ENCODE measurements around the gene GOLPH3. TPM values are rescaled to one million over a fixed set of nuclear protein-coding genes. Genes with fewer than 3 reads are reported as not detected.

GOLPH3 gene
- total and polyA plus RNA-seq, 2 of the 4 experiments (the other 2 are of a cell fraction): 38.2 to 41.3 TPM

DNA sequence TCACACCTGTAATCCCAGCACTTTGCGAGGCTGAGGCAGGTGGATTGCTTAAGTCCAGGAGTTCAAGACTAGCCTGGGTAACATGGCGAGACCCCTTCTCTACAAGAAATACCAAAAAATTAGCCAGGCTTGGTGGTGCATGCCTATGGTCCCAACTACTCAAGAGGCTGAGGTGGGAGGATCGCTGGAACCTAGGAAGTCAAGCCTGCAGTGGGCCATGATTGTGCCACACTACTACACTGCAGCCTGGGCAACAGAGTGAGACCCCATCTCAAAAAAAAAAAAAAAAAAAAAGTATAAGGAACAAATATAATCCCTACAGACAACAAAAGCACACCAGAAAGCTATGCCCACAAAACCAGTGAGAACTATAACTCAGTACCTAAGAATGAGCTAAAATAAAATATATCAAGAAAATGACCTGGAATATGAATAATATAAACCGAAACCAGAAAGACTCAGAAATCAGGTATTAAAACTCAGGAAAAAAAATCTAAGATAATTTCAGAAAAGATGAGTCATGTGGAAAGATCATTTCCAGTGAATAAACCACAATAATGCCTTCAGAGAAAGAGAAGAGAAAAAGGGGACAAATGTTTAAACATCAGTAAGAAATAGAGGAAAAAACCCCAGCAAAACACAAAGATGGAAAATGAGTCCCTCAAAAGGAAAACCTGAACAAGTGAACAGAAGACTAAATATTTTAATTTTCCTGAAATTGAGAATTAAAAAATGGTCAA, 57.4 kb downstream of the GOLPH3 start:
- H3K27ac ChIP-seq (ENCODE audit: insufficient read depth, low read length): no peak overlapping the region
- H2BK120ac ChIP-seq (ENCODE audit: low read depth, low read length): no peak overlapping the region
- in situ Hi-C loops (cut with MboI; ENCODE audit: low sequenced_read_pairs): no loop called here
- H4K8ac ChIP-seq (ENCODE audit: low read depth in 2 of 2, low read length in 2 of 2): no peak overlapping the region
- H3K27me3 ChIP-seq (ENCODE audit: control insufficient read depth, insufficient read depth, low read length): no peaks in the 10 kb centered on the region
- H3K14ac ChIP-seq (replicated peaks; ENCODE audit: low read depth, low read length): no peak overlapping the region
- no peak overlapping the region for H3K18ac ChIP-seq (ENCODE audit: low read depth, low read length)
- peaks cover 32 to 48% of the 10 kb centered on the region in 2 experiments for H3K79me1 ChIP-seq (ENCODE audit: low read depth in 1 of 2, low read length in 2 of 2)
- no peaks in the 10 kb centered on the region for H3K9me3 ChIP-seq (ENCODE audit: control insufficient read depth, insufficient read depth, low read length)
- BruUV-seq (replicated peaks): no TSS peak
- POLR2A ChIA-PET (ENCODE audit: unreplicated experiment): no interaction called here
- no peak overlapping the region for H3K4me2 ChIP-seq (ENCODE audit: low read depth, low read length)
- H2BK20ac ChIP-seq (ENCODE audit: low read depth, low read length): no peak overlapping the region
- peak; percentile 19; the same call in 1 of the 2 replicates for ATAC-seq (ENCODE audit: low read depth)
- H3K56ac ChIP-seq (ENCODE audit: extremely low read depth, insufficient read depth, low read length): no peak overlapping the region
- DNase-seq: peak; percentile 34
- no peak overlapping the region for H3K23ac ChIP-seq (ENCODE audit: low read depth, low read length)
- H4K5ac ChIP-seq (ENCODE audit: low read depth, low read length): no peak overlapping the region
- peaks cover 9% of the 10 kb centered on the region; the same call in 1 of the 2 replicates for H3K9me1 ChIP-seq (ENCODE audit: insufficient read depth, low read length)
- peaks cover 9% of the 10 kb centered on the region; the same call in 1 of the 2 replicates for H4K20me1 ChIP-seq (ENCODE audit: insufficient read depth, low read length)
- peaks cover 26% of the 10 kb centered on the region for H3K36me3 ChIP-seq (ENCODE audit: control insufficient read depth, insufficient read depth, low read length)
- no peak overlapping the region for H2AK9ac ChIP-seq (replicated peaks; ENCODE audit: low read depth, low read length, poor library complexity)
- H3K4ac ChIP-seq (ENCODE audit: low read depth, low read length): no peak overlapping the region
- H2AK5ac ChIP-seq (ENCODE audit: low read depth, low read length): no peak overlapping the region
- CTCF ChIA-PET: interaction anchor here (1.0 kb wide), 1 partner anchor 10 kb away, joined by 3 read pairs; no protein-coding TSS in a partner anchor
- no peak overlapping the region for H3K9ac ChIP-seq (ENCODE audit: low read depth, low read length)
- H3K4me1 ChIP-seq (ENCODE audit: control insufficient read depth, insufficient read depth, low read length): peaks cover 6% of the 10 kb centered on the region; the same call in 1 of the 2 replicates
- H3K4me3 ChIP-seq (ENCODE audit: insufficient read depth, low read depth, low read length): no peak overlapping the region
- intact Hi-C loops (cut with micrococcal nuclease): no loop called here
- dilution Hi-C loops (cut with HindIII; ENCODE audit: low sequenced_read_pairs, unreplicated experiment): no loop called here
- no CpG with 5 or more reads among the region's 4 CpGs for WGBS, 2 experiments (ENCODE audit: extremely low coverage in 2 of 2, insufficient read length in 1 of 2)
- no peak overlapping the region for H2AFZ ChIP-seq (replicated peaks; ENCODE audit: low read length, poor library complexity)
- H4K91ac ChIP-seq (ENCODE audit: insufficient read depth, low read depth, low read length): no peak overlapping the region
- no peak overlapping the region for H2BK5ac ChIP-seq (ENCODE audit: low read depth, low read length, poor library complexity, severe bottlenecking)
- H2BK15ac ChIP-seq (ENCODE audit: low read depth, low read length): no peak overlapping the region
- TF ChIP-seq POLR2A (IDR thresholded peaks at IDR 0.05; ENCODE audit: low read depth, low read length): no peak
- no peak for TF ChIP-seq RFX5 (IDR thresholded peaks at IDR 0.05; ENCODE audit: low read depth, low read length)
- TF ChIP-seq FOS (IDR thresholded peaks at IDR 0.05; ENCODE audit: low read depth, low read length): no peak; the same call in 1 of the 2 replicates
- no peak for TF ChIP-seq MAFK (IDR thresholded peaks at IDR 0.05; ENCODE audit: low read depth, low read length)
- no peak for TF ChIP-seq RCOR1 (IDR thresholded peaks at IDR 0.05; ENCODE audit: insufficient replicate concordance, low read length)
- no peak for TF ChIP-seq RAD21 (IDR thresholded peaks at IDR 0.05; ENCODE audit: low read length)
- TF ChIP-seq, protein P1, sequence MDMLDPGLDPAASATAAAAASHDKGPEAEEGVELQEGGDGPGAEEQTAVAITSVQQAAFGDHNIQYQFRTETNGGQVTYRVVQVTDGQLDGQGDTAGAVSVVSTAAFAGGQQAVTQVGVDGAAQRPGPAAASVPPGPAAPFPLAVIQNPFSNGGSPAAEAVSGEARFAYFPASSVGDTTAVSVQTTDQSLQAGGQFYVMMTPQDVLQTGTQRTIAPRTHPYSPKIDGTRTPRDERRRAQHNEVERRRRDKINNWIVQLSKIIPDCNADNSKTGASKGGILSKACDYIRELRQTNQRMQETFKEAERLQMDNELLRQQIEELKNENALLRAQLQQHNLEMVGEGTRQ (IDR thresholded peaks at IDR 0.05; ENCODE audit: low read depth, low read length): no peak
- no peak for TF ChIP-seq CHD1 (IDR thresholded peaks at IDR 0.05; ENCODE audit: low read depth, low read length)
- TF ChIP-seq BHLHE40 (IDR thresholded peaks at IDR 0.05; ENCODE audit: low read depth, low read length): no peak
- no peak for TF ChIP-seq MXI1 (IDR thresholded peaks at IDR 0.05; ENCODE audit: borderline replicate concordance, low read depth, low read length)
- TF ChIP-seq, protein P2, sequence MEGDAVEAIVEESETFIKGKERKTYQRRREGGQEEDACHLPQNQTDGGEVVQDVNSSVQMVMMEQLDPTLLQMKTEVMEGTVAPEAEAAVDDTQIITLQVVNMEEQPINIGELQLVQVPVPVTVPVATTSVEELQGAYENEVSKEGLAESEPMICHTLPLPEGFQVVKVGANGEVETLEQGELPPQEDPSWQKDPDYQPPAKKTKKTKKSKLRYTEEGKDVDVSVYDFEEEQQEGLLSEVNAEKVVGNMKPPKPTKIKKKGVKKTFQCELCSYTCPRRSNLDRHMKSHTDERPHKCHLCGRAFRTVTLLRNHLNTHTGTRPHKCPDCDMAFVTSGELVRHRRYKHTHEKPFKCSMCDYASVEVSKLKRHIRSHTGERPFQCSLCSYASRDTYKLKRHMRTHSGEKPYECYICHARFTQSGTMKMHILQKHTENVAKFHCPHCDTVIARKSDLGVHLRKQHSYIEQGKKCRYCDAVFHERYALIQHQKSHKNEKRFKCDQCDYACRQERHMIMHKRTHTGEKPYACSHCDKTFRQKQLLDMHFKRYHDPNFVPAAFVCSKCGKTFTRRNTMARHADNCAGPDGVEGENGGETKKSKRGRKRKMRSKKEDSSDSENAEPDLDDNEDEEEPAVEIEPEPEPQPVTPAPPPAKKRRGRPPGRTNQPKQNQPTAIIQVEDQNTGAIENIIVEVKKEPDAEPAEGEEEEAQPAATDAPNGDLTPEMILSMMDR (conservative IDR thresholded peaks at IDR 0.05; ENCODE audit: low read depth, low read length): no peak
- TF ChIP-seq SMC3 (IDR thresholded peaks at IDR 0.05; ENCODE audit: low read depth, low read length): no peak
- TF ChIP-seq CEBPB (IDR thresholded peaks at IDR 0.05; ENCODE audit: low read depth, low read length): no peak
- no peak for TF ChIP-seq MAZ (IDR thresholded peaks at IDR 0.05; ENCODE audit: borderline replicate concordance, low read depth, low read length)
- TF ChIP-seq, protein P3, sequence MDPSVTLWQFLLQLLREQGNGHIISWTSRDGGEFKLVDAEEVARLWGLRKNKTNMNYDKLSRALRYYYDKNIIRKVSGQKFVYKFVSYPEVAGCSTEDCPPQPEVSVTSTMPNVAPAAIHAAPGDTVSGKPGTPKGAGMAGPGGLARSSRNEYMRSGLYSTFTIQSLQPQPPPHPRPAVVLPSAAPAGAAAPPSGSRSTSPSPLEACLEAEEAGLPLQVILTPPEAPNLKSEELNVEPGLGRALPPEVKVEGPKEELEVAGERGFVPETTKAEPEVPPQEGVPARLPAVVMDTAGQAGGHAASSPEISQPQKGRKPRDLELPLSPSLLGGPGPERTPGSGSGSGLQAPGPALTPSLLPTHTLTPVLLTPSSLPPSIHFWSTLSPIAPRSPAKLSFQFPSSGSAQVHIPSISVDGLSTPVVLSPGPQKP (IDR thresholded peaks at IDR 0.05; ENCODE audit: borderline replicate concordance, low read depth, low read length): no peak

Data from IMR-90 (cell line).